Embryonic facial prominence (tissue), 1 donor: ENCODE measurements around the gene BANF1.

Experiments
- DNase-seq: peaks from one replicate; pipeline ENCODE4 v3.0.0-alpha.2; 2016; ENCODE audit errors: extremely low spot score

Gene BANF1

DNA sequence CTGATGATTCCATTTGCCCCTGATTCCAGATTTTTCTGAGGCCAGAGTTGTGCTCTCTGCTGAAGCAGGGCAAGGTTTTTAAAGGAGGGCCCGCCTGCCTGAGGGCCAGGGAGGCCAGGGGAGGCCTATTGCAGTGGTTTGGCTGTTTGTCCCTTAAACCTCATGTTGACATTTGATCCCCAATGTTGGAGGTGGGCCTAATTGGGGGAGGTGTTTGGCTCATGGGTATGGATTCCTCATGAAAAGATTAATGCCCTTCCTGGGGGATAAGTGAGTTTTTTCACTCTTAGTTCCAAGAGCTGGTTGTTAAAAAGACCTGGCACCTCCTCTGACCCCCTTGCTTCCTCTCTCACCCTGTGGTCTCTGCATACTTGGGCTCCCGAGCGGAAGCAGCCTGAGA, 37.5 kb downstream of the BANF1 start:
- DNase-seq: no peak

- DNase-seq: no peak
These were observed 40.1 kb downstream of the BANF1 start for GRCh38 chr11:66042227-66042995.

DNA sequence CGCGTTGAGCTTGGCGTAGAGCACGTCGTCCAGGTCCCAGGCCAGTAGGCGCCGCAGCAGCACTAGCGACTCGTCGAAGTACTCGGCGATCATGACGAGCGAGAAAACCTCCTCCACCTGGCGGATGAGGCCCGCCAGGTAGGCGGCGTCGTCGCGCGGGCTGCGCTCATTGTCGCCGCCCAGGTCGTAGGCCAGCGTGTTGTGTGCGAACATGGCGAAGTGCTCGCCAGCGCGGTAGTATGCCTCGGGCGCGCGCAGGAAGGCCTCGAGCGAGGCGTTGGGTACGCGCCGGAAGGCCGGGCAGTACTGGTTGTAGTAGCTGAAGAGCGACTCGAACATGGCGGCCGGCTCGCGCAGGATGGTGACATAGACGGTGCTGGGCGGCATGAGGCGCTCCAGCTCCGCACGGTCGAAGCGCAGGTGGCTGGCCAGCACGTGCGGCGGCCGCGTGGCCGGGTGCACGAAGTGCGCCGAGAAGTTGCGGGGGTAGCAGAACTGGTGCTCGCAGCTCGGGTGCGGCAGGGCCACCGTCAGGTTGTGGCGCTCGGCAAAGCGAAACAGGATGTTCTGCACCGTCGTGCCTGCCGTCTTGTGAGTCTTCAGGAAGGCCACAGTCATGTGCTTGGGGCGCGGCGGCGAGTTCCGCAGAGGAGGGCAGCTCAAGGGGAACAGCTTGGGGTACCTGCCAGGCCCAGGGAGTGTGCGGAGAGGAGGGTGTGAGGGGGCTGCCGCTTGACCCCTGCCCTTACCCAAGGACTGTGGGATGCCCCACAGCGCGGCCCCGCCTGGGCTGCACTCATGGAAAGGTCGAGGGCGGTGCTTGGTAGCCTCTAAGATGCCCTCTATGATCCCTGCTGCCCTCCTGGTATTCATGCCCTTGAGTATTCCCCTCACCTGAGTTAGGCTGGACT, 40.9 kb downstream of the BANF1 start:
- DNase-seq: no peak

DNA sequence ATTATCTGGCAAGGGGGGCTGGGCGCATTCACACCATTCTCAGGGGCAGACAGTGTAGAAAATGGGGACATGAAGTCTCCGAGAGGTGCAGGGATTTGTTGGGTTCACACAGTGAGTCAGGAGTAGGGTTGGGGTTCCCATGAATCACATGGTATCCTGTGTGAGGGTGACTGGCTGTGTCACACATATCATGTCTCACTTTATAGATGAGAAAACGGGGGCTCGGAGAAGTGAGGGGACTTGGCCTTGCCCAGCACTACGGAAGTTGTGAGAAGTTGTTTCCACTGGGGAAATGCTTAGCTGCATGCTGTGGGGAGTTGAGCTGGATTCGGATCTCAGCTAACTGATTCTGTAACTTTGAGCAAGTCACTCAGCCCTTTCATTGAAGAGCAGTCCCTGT, 42.5 kb downstream of the BANF1 start:
- DNase-seq: no peak

DNA sequence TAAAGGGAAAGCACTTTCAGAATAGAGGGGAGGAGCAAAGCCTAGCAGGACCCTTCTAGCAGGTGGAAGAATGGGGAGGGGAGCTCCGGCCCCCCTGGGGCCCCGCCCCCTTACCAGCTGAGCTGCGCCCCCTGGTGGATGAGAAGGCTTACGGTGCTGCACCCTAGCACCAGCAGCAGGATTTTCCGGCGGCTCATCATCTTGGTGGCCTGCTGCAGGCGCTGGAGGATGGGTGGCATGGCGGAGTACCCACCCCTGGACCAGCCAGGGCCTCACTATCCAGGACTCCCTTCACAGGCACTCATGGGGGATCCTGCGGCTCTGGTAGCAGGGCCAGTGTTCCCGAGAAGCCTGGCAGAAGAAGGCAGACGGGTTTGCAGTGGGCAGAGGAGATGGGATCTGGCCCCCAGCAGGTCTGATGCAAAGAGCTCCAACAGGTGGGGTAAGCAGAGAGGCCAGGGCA, 42.9 kb downstream of the BANF1 start:
- no peak for DNase-seq

- no peak for DNase-seq
These were observed 44.6 kb downstream of the BANF1 start for GRCh38 chr11:66046901-66047300.

DNA sequence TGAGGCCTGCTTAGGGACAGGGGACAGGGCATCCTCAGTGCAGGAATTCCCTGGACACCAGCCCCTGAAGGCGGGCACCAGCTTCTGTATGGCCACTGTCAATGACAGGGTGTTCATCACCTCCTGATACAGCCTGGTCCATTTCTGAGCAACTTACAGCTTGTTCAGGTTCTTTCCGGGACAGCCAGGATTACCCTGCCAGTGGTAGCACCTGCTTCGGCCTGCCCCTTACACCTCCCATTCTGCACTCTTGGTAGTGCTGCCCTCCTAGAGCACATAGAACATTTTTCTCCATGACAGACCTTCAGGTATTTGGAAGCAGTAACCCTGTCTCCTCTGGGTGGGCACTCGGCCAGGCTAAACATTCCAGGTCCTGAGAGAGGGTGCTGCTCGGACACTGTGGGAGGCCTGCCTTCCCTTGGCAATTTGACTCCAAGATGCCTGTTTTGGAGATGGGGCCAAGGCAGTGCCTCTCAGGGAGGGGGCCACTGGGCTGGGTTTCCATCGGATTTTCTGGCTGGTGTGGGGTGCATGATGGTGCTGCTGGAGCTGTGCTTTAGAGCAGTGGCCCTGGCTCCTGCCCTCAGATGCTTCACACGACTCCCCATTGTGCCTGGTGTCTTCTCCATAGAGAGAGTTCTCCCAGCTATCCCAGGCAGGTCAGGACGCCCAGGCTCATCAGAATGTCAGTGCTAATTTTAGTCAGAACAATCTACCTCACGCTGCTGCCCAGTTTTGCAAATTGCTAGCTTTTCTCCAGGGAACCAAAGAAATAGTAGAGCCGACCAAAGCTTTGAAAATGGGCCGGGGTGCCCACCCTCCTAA, 45.5 kb downstream of the BANF1 start:
- DNase-seq: no peak

GRCh38 chr11:66048547-66049323, 46.4 kb downstream of the BANF1 start, which contains the start of gene GAL3ST3:
GAL3ST3 (minus strand) TSS chr11:66049161; CDS start chr11:66045415, 3,746 bp downstream.
- DNase-seq: no peak

DNA sequence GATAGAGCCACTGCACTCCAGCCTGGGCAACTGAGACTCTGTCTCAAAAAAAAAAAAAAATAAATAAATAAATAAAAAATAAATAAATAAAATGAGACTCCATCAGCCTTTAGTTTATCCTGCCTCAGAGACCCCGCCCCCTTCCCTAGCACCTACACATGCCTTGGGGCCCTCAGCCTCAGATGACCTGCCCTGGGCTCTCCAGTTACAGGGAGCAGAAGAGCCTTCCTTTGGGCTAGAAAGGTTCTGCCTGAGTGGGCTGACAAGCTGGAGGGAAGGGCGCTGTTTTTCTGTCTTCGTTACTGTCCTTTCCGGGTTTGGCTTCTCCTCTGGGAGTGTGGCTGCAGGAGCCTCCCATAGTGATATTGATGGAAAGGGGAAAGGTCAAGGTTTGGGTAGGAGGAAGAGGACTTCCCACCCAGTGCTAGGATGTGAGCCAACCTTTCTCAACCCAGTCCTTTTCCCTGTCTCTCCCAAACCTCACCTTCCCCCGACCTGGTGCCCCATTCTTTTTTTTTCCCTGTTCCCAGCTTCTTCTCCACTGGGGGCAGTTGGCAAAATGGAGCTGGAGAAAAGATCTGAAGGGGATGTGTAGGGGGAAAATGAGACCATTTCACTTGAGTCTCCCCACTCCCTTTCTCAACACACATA, 48.4 kb downstream of the BANF1 start:
- DNase-seq: no peak

DNA sequence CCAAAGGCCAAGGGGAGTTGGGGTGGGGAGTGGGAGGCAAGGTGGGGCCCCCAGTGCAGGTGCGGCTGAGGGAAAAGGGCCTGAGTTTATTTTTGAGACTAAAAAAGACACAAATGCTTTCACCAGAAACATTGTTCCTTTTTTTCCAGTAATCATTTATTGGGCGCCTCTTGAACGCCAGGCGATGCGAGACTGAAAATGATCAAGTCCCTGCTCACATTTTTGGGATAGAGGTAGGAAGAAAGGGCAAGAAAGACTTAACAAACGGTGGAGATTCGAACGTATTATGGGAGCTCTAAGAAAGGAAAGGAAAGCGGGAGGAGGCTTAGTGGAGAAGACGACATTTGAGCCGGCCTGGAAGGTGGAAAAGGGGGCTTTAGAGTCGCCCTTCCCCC, 49.1 kb downstream of the BANF1 start:
- no peak for DNase-seq

GRCh38 chr11:66051766-66052663, 49.7 kb downstream of the BANF1 start, which contains the start of gene SF3B2:
SF3B2 (plus strand) TSS chr11:66052364; CDS start chr11:66052385, 21 bp downstream.
- DNase-seq: peak; percentile 96

DNA sequence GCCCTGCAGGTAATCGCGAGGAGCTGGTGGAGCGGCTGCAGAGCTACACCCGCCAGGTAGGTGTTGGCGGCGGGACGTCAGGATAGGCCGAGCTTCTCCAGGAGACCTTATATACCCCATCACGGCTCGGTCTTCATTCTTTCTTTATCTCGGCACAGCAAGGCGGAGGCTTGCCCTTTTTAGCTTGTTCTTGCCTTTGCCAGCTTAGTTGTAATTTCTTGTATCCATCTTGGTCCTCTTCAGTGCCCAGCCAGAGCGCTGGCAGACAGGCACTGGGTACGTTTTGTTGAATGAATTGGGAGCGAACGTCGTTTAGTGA, 50.3 kb downstream of the BANF1 start:
- no peak for DNase-seq
